Lung (tissue), 12 donors: ENCODE results near the gene LRRC15. TPM values are rescaled to one million over a fixed set of nuclear protein-coding genes. Genes with fewer than 3 reads are reported as not detected.

ENCODE experiments used
- ATAC-seq: fragments of 200-7000 bp; cut with Tn5 transposase; one replicate; pipeline ENCODE4 v1.9.1; 2020; ENCODE audit warnings: moderate number of reproducible peaks; ENCODE audit not compliant: insufficient read depth, low FRiP score
- DNase-seq, 3 donors: peaks; one replicate each; pipeline ENCODE4 v3.0.0-alpha.2; 2013 to 2017
- H3K27ac ChIP-seq, 2 donors: one replicate each; pipeline ENCODE4 v1.5.1; 2013; ENCODE audit warnings: mild to moderate bottlenecking in 2 of 2, moderate library complexity in 2 of 2, control low read depth in 1 of 2, inconsistent platforms in 1 of 2, low read depth in 1 of 2, low read length in 1 of 2
- H3K27me3 ChIP-seq, 3 donors: one replicate each; pipeline ENCODE4 v1.5.1; 2013; ENCODE audit warnings: low read length in 2 of 3; ENCODE audit not compliant: control insufficient read depth in 3 of 3, insufficient read depth in 3 of 3
- H3K36me3 ChIP-seq, 4 donors: one replicate each; pipeline ENCODE4 v1.5.1; 2013; ENCODE audit warnings: low read length in 4 of 4, mild to moderate bottlenecking in 1 of 4, moderate library complexity in 1 of 4; ENCODE audit not compliant: control insufficient read depth in 4 of 4, insufficient read depth in 4 of 4
- H3K4me1 ChIP-seq, 5 donors: one replicate each; pipeline ENCODE4 v1.5.1; 2013; ENCODE audit warnings: low read length in 5 of 5, mild to moderate bottlenecking in 2 of 5, moderate library complexity in 1 of 5; ENCODE audit not compliant: control insufficient read depth in 5 of 5, insufficient read depth in 5 of 5
- H3K4me3 ChIP-seq: one replicate; pipeline ENCODE4 v1.5.1; 2013; ENCODE audit warnings: mild to moderate bottlenecking, control low read depth, moderate library complexity
- H3K9ac ChIP-seq, 2 donors: one replicate each; pipeline ENCODE4 v1.5.1; 2013; ENCODE audit warnings: low read length in 2 of 2, control low read depth in 1 of 2; ENCODE audit not compliant: insufficient read depth in 1 of 2
- H3K9me3 ChIP-seq, 4 donors: one replicate each; pipeline ENCODE4 v1.5.1; 2013; ENCODE audit warnings: low read length in 3 of 4, mild to moderate bottlenecking in 1 of 4, moderate library complexity in 1 of 4; ENCODE audit not compliant: control insufficient read depth in 4 of 4, insufficient read depth in 3 of 4
- CTCF ChIP-seq: IDR thresholded peaks from 2 replicates; pipeline ENCODE4 v1.5.1; 2012; ENCODE audit warnings: mild to moderate bottlenecking; ENCODE audit errors: control extremely low read depth, extremely low read depth
- WGBS, 2 donors: extraction: QIAGEN DNeasy Blood & Tissue Kit; methylation state at CpG; one replicate each; pipeline ENCODE4 v1.1.7; 2013; 5-methylcytosine and 5-hydroxymethylcytosine counted together
- polyA plus RNA-seq, 2 donors: library from polyadenylated mRNA; stranded (reverse); fragments of 200-250 nt; gene quantifications; one replicate each; pipeline ENCODE4 v1.2.1, GENCODE V29; 2013
- total RNA-seq, 2 donors: library from RNA; depleted of rRNA in 1 of 2; stranded (reverse); fragments of >200 nt in 1 of 2; gene quantifications; one replicate each; pipeline ENCODE4 v1.2.1, GENCODE V29; 2014 to 2021
- donor health status: control.
- donor health status: control.
- donor health status: Bipolar disorder and iron deficiency.
- donor health status: healthy.
- donor health status: DM: yes; HTN: yes; CAD: no.

LRRC15 gene
- total and polyA plus RNA-seq, 4 donors: 0.06 to 1.2 (median 0.07) TPM

- no peak for ATAC-seq
- H3K27me3 ChIP-seq: peaks cover 5 to 32% (median 23%) of the 10 kb centered on the region in 3 donors
Measured at GRCh38 chr3:194397757-194398312, 28.3 kb upstream of the LRRC15 start.

GRCh38 chr3:194396859-194397756 is 27.6 kb upstream of the LRRC15 start:
- Histone ChIP-seq H3K4me1 (peaks cover 0 to 29% (median 14%) of the 10 kb centered on the region in 5 donors), H3K36me3 (no peaks in the 10 kb centered on the region), H3K4me3 (no peak overlapping the region), H3K27me3 (peaks cover 5 to 32% (median 23%) of the 10 kb centered on the region in 3 donors), H3K27ac (no peak overlapping the region), H3K9ac (no peak overlapping the region), H3K9me3 (peaks cover 0 to 1% (median 0%) of the 10 kb centered on the region in 4 donors)
- ATAC-seq (peak; percentile 21), DNase-seq (peak in 2 of 3 donors; percentile 24 to 50)
- 12 to 22% methylated on average over 61 to 73 of the region's 73 CpGs for WGBS, 2 donors
- TF ChIP-seq CTCF: no peak

More at GRCh38 chr3:194397757-194398312, 28.3 kb upstream of the LRRC15 start:
- peak in 2 of 3 donors; percentile 36 to 65 for DNase-seq
- WGBS, 2 donors: 2 to 5% methylated on average over 37 to 38 of the region's 38 CpGs
- no peak overlapping the region for H3K27ac ChIP-seq
- H3K4me3 ChIP-seq: no peak overlapping the region
- H3K4me1 ChIP-seq: peaks cover 0 to 29% (median 14%) of the 10 kb centered on the region in 5 donors
- peaks cover 0 to 1% (median 0%) of the 10 kb centered on the region in 4 donors for H3K9me3 ChIP-seq
- peak overlapping the region in 1 of 2 donors; percentile 34 for H3K9ac ChIP-seq
- H3K36me3 ChIP-seq: no peaks in the 10 kb centered on the region
- no peak for TF ChIP-seq CTCF

GRCh38 chr3:194396539-194396858 is 27.0 kb upstream of the LRRC15 start:
- WGBS, 2 donors: 14 to 30% methylated on average over 12 to 13 of the region's 13 CpGs
- DNase-seq: no peak

More at GRCh38 chr3:194396539-194396858, 27.0 kb upstream of the LRRC15 start:
- Histone ChIP-seq H3K4me3 (no peak overlapping the region), H3K9ac (no peak overlapping the region), H3K4me1 (peaks cover 0 to 29% (median 14%) of the 10 kb centered on the region in 5 donors), H3K36me3 (no peaks in the 10 kb centered on the region), H3K27me3 (peaks cover 5 to 32% (median 23%) of the 10 kb centered on the region in 3 donors), H3K9me3 (peaks cover 0 to 1% (median 0%) of the 10 kb centered on the region in 4 donors), H3K27ac (no peak overlapping the region)
- TF ChIP-seq CTCF: no peak
- ATAC-seq: no peak
